Duodenal mucosa (tissue), 2 donors: Measurements from ENCODE around the gene HEXA.

Experiments
- H3K27ac ChIP-seq: one replicate; pipeline ENCODE4 v1.7.0; 2013; ENCODE audit warnings: low read depth, low read length
- H3K27me3 ChIP-seq, 2 donors: one replicate each; pipeline ENCODE4 v1.7.0; 2013; ENCODE audit warnings: low read length in 2 of 2, control low read depth in 1 of 2; ENCODE audit not compliant: insufficient read depth in 2 of 2, control insufficient read depth in 1 of 2
- H3K36me3 ChIP-seq, 2 donors: one replicate each; pipeline ENCODE4 v1.7.0; 2013; ENCODE audit warnings: low read length in 2 of 2, control low read depth in 1 of 2; ENCODE audit not compliant: insufficient read depth in 2 of 2, control insufficient read depth in 1 of 2
- H3K4me1 ChIP-seq, 2 donors: one replicate each; pipeline ENCODE4 v1.7.0; 2013; ENCODE audit warnings: low read length in 2 of 2, control low read depth in 1 of 2; ENCODE audit not compliant: insufficient read depth in 2 of 2, control insufficient read depth in 1 of 2
- H3K4me3 ChIP-seq, 2 donors: one replicate each; pipeline ENCODE4 v1.7.0; 2013; ENCODE audit warnings: low read length in 2 of 2, low read depth in 1 of 2
- H3K9ac ChIP-seq, 2 donors: one replicate each; pipeline ENCODE4 v1.7.0; 2013; ENCODE audit warnings: low read length in 2 of 2, low read depth in 1 of 2
- H3K9me3 ChIP-seq, 2 donors: one replicate each; pipeline ENCODE4 v1.7.0; 2013; ENCODE audit warnings: low read length in 2 of 2, control low read depth in 1 of 2; ENCODE audit not compliant: control insufficient read depth in 1 of 2

The HEXA gene

DNA sequence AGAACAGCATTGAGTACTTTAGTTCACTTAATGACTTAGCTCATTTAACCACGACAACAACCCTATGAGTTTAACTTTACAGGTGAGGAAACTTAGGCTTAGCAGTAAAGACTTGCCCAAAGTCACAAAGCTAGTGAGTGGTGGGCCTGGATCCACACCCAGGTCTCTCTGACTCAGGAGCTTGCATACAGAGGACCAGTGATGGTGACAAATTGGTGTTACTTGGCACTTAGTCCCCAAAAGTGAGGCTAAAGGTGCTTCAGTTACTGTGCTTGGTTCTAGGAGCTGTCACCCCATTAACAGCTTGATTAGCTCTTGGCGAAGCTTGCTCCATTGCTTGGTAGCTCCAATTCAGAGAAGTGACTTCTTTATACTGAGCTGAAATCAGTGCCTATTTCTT, 61.9 kb downstream of the HEXA start:
- Histone ChIP-seq H3K27me3 (no peaks in the 10 kb centered on the region), H3K4me1 (no peaks in the 10 kb centered on the region), H3K36me3 (no peaks in the 10 kb centered on the region), H3K4me3 (no peak overlapping the region), H3K9me3 (no peaks in the 10 kb centered on the region), H3K27ac (no peak overlapping the region), H3K9ac (no peak overlapping the region)

DNA sequence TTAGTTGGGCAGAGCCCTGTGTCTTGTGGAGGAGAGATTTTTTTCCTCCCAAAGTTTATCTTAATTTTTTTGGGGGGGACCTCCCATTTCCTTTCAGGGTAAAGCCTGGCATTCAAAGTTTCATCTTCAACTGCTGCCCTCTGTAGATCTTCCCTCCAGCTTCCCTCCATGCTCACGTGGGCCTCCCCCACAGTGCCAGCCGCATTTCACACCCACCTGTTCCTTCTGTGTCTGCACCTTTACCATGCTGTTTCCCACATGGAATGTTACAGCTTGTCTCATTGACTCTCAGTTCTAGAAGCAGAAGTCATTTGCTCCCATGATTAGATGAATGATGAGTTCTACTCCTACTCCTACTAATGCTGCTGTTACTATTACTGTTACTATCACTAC, 62.4 kb downstream of the HEXA start:
- no peak overlapping the region for H3K4me3 ChIP-seq
- no peak overlapping the region for H3K9ac ChIP-seq
- H3K27me3 ChIP-seq: no peaks in the 10 kb centered on the region
- no peaks in the 10 kb centered on the region for H3K36me3 ChIP-seq
- no peak overlapping the region for H3K27ac ChIP-seq
- no peaks in the 10 kb centered on the region for H3K4me1 ChIP-seq
- no peaks in the 10 kb centered on the region for H3K9me3 ChIP-seq

DNA sequence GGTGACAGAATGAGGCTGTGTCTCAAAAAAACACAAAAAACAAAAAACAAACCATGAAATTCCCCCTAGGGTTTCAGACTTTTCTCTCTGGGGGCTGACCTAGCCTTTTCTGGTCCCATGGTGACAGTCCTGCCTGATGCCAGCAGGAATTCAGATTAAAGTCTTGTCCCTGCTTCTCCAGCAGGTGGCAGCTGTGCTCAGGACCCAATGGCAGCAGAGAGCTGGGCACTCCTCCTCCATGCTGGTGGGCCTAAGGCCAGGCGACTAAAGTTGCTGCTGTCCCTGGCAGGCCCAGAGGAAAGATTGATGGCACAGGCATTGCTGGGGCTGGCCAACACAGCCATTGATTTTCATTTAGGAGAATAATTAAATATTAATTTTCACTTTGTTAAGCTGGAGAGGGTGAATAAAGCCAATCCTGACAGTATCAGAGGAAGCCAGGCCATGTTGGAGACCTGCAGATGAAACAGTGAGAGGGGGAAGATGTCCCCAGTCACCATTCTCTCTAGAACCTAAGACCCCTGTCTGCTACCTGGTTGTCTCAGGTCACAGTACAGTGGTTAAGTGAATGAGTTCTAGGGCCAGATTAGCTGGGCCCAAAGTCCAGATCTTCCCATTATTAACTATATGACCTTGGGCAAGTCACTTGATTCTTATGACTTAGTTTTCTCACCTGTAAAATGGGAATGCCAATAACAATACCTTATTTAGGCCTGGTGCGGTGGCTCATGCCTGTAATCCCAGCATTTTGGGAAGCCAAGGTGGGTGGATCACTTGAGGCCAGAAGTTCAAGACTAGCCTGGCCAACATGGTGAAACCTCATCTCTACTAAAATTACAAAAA, 63.0 kb downstream of the HEXA start:
- Histone ChIP-seq H3K9ac (no peak overlapping the region), H3K9me3 (no peaks in the 10 kb centered on the region), H3K36me3 (no peaks in the 10 kb centered on the region), H3K4me1 (no peaks in the 10 kb centered on the region), H3K4me3 (no peak overlapping the region), H3K27ac (no peak overlapping the region), H3K27me3 (no peaks in the 10 kb centered on the region)

DNA sequence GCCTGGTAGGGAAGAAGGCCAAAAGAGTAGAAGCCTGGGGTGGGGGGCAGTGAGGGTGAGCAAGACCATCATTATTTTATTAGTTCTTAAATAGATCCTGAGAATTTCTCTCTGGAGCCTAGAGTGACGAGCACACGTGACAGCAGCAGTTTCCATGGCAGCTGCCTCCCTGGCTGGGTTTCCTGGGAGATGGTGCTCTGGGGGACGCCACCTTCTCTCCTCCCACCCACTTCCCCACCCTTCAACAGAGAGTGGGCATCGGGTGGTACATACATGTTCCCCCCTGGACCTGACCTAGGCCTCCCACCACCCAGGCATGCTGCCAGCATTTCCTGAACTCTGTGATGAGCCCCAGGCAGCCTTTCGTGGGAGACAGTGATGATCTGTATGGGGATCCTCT, 68.8 kb downstream of the HEXA start:
- Histone ChIP-seq H3K36me3 (no peaks in the 10 kb centered on the region), H3K27me3 (no peaks in the 10 kb centered on the region), H3K9ac (no peak overlapping the region), H3K27ac (no peak overlapping the region), H3K4me3 (no peak overlapping the region), H3K4me1 (no peaks in the 10 kb centered on the region), H3K9me3 (no peaks in the 10 kb centered on the region)

DNA sequence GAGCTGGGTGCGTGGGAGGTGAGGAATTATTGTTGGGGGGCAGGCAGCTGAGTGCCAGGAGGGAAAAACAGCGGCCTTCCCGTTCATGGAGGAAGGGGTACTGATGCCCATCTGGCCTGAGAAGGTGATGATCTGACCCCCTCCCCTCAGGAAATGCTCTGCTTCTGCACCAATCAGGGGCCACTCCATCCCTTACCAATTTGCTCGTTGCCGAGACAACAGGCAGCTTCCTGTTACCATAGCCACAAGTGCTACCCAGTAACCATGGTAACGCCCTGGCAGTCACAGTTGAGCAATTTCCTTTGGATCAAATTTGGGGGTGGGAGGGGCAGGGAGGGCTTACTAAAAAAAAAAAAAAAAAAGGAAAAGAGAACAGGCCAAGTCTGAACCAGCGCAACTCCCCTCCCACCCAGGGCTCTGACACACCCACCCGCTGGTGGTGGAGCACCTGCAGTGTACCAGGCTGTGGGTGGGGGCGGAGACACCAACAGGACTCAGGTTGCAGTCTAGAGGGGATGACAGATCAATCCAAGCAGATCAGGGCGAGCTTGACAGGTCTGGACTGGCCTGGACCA, 69.5 kb downstream of the HEXA start:
- H3K9ac ChIP-seq: no peak overlapping the region
- no peak overlapping the region for H3K4me3 ChIP-seq
- H3K27ac ChIP-seq: no peak overlapping the region
- no peaks in the 10 kb centered on the region for H3K9me3 ChIP-seq
- H3K36me3 ChIP-seq: no peaks in the 10 kb centered on the region
- no peaks in the 10 kb centered on the region for H3K4me1 ChIP-seq
- no peaks in the 10 kb centered on the region for H3K27me3 ChIP-seq

DNA sequence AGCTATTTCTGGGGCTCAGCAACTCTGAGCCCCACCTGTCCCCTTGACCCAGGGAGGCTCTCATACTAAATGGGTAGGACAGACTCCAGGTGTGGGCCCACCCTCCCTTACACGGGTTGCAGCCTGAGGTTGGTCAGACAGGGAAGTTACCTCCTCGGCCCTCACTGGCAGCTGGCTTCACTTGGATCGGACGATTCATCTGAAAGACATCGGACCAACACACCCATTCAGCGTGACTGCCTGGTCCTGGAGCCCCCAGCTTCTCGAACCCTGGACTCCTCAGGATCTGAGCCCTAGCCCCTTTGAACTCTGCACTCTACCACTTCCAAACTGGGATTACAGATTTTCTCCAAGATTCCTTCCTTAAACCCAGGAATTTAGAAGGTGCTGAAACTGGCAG, 71.2 kb downstream of the HEXA start:
- Histone ChIP-seq H3K4me1 (no peaks in the 10 kb centered on the region), H3K27ac (no peak overlapping the region), H3K27me3 (no peaks in the 10 kb centered on the region), H3K9me3 (no peaks in the 10 kb centered on the region), H3K4me3 (no peak overlapping the region), H3K36me3 (no peaks in the 10 kb centered on the region), H3K9ac (no peak overlapping the region)

DNA sequence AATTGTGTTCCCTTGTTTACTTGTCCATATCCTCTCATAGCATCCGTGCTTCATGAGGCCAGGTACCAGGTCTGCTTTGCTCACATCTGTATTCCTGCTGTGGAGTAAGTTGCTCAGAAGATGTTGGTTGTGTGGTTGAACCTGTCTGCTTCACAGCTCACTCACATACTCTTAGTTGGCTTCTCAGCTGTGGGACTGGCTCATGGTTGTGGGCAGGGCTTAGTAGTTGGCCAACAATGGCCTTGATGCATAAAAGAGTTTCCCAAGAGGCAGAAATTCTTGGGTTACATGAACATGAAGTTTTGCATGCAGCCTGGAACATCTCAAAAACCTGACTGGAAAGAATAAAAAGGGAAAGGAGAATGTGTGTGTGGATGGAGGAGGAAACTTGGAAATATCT, 72.9 kb downstream of the HEXA start:
- Histone ChIP-seq H3K27ac (no peak overlapping the region), H3K4me1 (no peaks in the 10 kb centered on the region), H3K36me3 (no peaks in the 10 kb centered on the region), H3K9me3 (no peaks in the 10 kb centered on the region), H3K27me3 (no peaks in the 10 kb centered on the region), H3K9ac (no peak overlapping the region), H3K4me3 (no peak overlapping the region)
